ENCODE results near the gene SRR.

The SRR gene

GRCh38 chr17:2373179-2373578 is 69.4 kb downstream of the SRR start:
- H3K4me3 ChIP-seq (replicated peaks in 1 of 2; ENCODE audit: low read depth in 2 of 2, low read length in 2 of 2) = no peak overlapping the region
- TF ChIP-seq CTCF (IDR thresholded peaks at IDR 0.05; ENCODE audit: low read depth, low read length) = no peak
- DNase-seq (ENCODE audit: low read depth in 2 of 2) = no peak
